Ovary (tissue), 3 donors: Measurements from ENCODE around the gene LRP1B.

Experiments used
- CTCF ChIP-seq, 3 donors: fragments of 450-650 bp in 2 of 3; fragments of 200-600 bp in 1 of 3; IDR thresholded peaks; one replicate each; pipeline versions ENCODE4 v1.5.1 to v1.8.0; 2016 to 2022; ENCODE audit warnings: antibody characterized with exemption in 3 of 3, mild to moderate bottlenecking in 1 of 3
- EP300 ChIP-seq: sonication (generic); formaldehyde crosslinking; IDR thresholded peaks from one replicate; pipeline ENCODE4 v1.6.1; 2017; ENCODE audit warnings: antibody characterized with exemption
- POLR2A ChIP-seq: fragments of 450-650 bp; IDR thresholded peaks from one replicate; pipeline ENCODE4 v1.6.1; 2017; ENCODE audit warnings: antibody characterized with exemption, mild to moderate bottlenecking, moderate library complexity
- donor health status: DM: no; HTN: no; CAD: no.

- no peak for TF ChIP-seq CTCF (IDR thresholded peaks at IDR 0.05)
- TF ChIP-seq POLR2A: no peak
- no peak for TF ChIP-seq EP300
These were observed 1882.2 kb downstream of the LRP1B start for GRCh38 chr2:140248623-140249022.
